ENCODE measurements around the gene STRN. TPM values are rescaled to one million over a fixed set of nuclear protein-coding genes. Genes with fewer than 3 reads are reported as not detected.

STRN gene
- total RNA-seq, 1 donor from 2014 or later = 25.7 TPM

- H3K4me3 Mint-ChIP-seq = no peak overlapping the region
- H3K36me3 Mint-ChIP-seq = no peaks in the 10 kb centered on the region
- H3K27ac Mint-ChIP-seq = no peak overlapping the region
- H3K27me3 Mint-ChIP-seq (ENCODE audit: low read depth) = peaks cover 15% of the 10 kb centered on the region
- H3K4me1 Mint-ChIP-seq = no peaks in the 10 kb centered on the region
- DNase-seq (ENCODE audit: low spot score in 2 of 2, unreplicated experiment in 2 of 2) = no peak
- TF ChIP-seq CTCF (IDR thresholded peaks at IDR 0.05; ENCODE audit: unreplicated experiment) = no peak
- H3K9me3 Mint-ChIP-seq = no peaks in the 10 kb centered on the region
Observed at GRCh38 chr2:36797324-36798070, 168.8 kb downstream of the STRN start.

Other genes starting within 250 kb of the STRN start
- 19.3 to 22.7 TPM (median 20.4 TPM) in 3 replicates for gene HEATR5B, start 117.8 kb upstream of the STRN start, total RNA-seq
- gene GPATCH11, start 118.0 kb upstream of the STRN start, total RNA-seq = 3.6 to 4.9 TPM (median 4.6 TPM) in 3 replicates
- gene EIF2AK2, start 190.4 kb upstream of the STRN start, total RNA-seq = 65.7 to 66.8 TPM (median 66.7 TPM) in 3 replicates
- gene SULT6B1, start 222.1 kb upstream of the STRN start, total RNA-seq = not detected in 3 replicates
- not detected in 3 replicates for gene CEBPZOS, start 230.0 kb upstream of the STRN start, total RNA-seq